A673 (cell line): ENCODE results near the gene ZHX3.

Experiments
- EZH2 ChIP-seq: fragments of 200-600 bp; sonication (generic); IDR thresholded peaks from 2 replicates; pipeline ENCODE4 v1.6.1; 2017; ENCODE audit warnings: borderline replicate concordance, low read depth, mild to moderate bottlenecking, mixed read lengths, antibody characterized with exemption, low read length; ENCODE audit not compliant: poor library complexity, severe bottlenecking
- TF ChIP-seq, protein P1 (sequence below): fragments of 300-800, 200-600 bp; sonication (generic); conservative IDR thresholded peaks from 2 replicates; pipeline ENCODE4 v1.5.1; 2017; ENCODE audit warnings: low read depth, mild to moderate bottlenecking, antibody characterized with exemption, low read length, moderate library complexity, mixed read lengths

DNA sequence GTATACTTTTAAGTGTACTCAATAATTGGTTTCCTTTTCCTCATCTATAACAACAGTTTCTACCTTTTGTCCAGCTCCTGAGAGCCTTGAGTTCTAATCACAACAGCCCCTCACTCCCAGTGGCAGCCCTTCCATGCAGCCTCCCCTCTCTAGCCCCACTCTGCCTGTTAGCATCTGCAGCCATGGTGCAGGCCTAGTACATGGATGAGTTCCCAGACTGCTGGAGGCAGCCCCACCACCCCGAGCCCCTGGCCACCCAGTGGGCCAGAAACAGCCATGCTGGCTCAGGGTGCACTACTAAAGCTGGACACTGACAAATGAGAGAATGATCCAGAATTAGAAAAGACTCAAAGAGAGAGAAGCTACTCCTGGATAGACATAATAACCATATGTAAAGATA is 13.4 kb upstream of the ZHX3 start:
- TF ChIP-seq, protein P1, sequence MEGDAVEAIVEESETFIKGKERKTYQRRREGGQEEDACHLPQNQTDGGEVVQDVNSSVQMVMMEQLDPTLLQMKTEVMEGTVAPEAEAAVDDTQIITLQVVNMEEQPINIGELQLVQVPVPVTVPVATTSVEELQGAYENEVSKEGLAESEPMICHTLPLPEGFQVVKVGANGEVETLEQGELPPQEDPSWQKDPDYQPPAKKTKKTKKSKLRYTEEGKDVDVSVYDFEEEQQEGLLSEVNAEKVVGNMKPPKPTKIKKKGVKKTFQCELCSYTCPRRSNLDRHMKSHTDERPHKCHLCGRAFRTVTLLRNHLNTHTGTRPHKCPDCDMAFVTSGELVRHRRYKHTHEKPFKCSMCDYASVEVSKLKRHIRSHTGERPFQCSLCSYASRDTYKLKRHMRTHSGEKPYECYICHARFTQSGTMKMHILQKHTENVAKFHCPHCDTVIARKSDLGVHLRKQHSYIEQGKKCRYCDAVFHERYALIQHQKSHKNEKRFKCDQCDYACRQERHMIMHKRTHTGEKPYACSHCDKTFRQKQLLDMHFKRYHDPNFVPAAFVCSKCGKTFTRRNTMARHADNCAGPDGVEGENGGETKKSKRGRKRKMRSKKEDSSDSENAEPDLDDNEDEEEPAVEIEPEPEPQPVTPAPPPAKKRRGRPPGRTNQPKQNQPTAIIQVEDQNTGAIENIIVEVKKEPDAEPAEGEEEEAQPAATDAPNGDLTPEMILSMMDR, result no peak
- no peak for TF ChIP-seq EZH2
